Cardiac septum (tissue), 1 donor: ENCODE measurements around the gene GRXCR2. TPM values are rescaled to one million over a fixed set of nuclear protein-coding genes. Genes with fewer than 3 reads are reported as not detected.
"Not testable (repeated sequence)": the region's sequence is repeated elsewhere in the genome, so short reads cannot be mapped to it uniquely, and the experiment has no call there.

Experiments used
- DNase-seq: peaks from one replicate; pipeline ENCODE4 v3.0.0-alpha.2; 2020; ENCODE audit warnings: low spot score
- intact Hi-C: fragments of 100-400 bp; cut with DNase I; formaldehyde crosslinking; loops from one replicate; pipeline ENCODE4 v1.14.0; 2022
- total RNA-seq: library from RNA; stranded (reverse); fragmentation: NEBNext Ultra II Directional; extraction: Animal tissue kit (Norgen Biotek cat#: 25700); gene quantifications from one replicate; pipeline ENCODE4 v1.2.1, GENCODE V29; 2021
- donor health status: DM: no; HTN: no; CAD: no.

Gene GRXCR2
- total RNA-seq, 1 donor from 2014 or later = 0.78 TPM

DNA sequence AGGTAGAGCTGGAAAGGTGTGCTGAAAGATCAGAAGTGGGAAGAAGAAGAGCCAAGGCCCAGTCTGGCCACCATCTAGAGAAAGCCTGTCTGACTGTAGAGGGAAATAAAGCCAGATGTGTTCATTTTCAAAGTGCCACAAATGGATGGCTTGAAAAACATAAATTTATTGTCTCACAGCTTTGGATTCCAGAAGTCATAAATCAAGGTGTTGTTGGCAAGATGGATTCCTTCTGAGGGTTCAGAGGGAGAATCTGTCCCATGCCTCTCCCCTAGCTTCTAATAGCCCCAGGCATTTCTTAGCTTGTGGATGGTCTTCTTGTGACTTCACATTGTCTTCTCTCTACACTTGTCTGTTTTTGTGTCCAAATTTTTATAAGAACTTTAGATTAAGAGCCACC, 31.5 kb downstream of the GRXCR2 start:
- DNase-seq = no peak
- intact Hi-C loops = no loop called here

DNA sequence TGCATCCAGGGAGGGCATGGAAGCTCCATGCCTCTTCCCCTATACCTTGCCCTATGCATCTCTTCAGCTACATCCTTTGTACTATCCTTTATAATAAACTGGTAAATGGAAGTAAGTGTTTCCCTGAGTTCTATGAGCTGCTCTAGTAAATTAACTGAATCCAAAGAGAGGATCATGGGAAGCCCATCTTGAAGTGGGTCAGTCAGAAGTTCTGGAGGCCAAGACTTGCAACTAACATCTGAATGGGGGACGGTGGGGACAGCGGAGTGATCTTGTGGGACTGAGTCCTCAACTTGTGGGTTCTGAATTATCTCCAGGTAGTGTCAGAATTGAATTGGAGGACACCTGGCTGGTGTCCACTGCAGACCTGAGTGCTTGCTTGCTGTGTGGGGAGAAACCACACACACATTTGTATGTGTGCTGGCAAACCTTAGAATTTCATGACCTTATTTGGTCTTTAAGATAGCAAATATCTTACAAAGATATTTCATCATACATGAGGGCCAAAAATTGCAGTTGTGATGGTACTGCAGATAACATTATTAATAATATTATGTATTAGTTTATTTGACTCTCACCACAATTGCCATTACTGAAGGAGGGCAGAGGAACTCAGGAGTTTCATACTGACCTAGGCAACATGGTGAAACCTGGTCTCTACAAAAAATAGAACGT, 32.2 kb downstream of the GRXCR2 start:
- no peak for DNase-seq
- intact Hi-C loops = no loop called here

DNA sequence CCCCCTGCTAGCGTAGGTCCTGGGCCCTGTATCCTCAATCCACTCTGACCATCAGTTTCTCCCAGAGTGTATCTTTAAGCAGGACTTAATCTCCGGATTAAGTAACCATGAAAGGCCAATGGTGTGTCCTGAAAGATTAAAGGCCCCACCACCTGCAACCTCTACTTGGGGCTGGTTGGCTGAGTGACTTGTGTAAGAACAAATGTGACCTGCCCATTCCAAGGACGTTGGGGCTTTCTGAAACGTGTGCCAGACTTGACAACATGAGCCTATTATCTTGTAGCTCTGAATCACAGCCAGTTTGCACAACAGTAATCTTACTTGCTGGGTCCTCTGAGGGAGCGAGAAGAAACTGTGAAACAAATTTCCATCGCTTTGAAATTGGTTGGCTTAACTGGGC, 34.5 kb downstream of the GRXCR2 start:
- no peak for DNase-seq
- intact Hi-C loops = loop anchor here (10.0 kb wide), 3 partner anchors 297 to 1633 kb away; partner anchors contain the start of gene TCERG1

DNA sequence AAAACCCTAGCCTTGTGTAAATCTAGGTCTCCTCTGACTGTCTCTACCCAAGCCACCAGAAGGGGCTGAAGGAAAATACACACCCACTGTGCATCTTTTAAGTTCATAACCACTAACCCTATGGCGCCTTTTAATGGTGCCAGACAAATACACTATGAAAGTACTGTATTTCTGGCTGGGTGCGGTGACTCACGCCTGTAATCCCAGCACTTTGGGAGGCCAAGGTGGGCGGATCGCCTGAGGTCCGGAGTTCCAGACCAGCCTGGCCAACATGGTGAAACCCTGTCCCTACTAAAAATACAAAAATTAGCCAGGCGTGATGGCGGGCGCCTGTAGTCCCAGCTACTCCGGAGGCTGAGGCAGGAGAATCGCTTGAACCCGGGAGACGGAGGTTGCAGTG, 36.6 kb downstream of the GRXCR2 start:
- intact Hi-C loops = loop anchor here (10.0 kb wide), 3 partner anchors 299 to 1631 kb away; partner anchors contain the start of gene TCERG1
- DNase-seq = not testable (repeated sequence)

- no peak for DNase-seq
- intact Hi-C loops = loop anchor here (10.0 kb wide), 3 partner anchors 299 to 1631 kb away; partner anchors contain the start of gene TCERG1
Observed at GRCh38 chr5:145835848-145836239, 37.0 kb downstream of the GRXCR2 start.

- intact Hi-C loops = loop anchor here (5.0 to 10.0 kb wide), 4 partner anchors 212 to 1630 kb away; partner anchors contain the start of gene TCERG1
Observed at GRCh38 chr5:145834917-145835847, 37.6 kb downstream of the GRXCR2 start, which contains the start of gene PRELID2. TSS of gene PRELID2 (minus strand) at chr5:145835342. CDS start at chr5:145835251, 91 bp downstream.

DNA sequence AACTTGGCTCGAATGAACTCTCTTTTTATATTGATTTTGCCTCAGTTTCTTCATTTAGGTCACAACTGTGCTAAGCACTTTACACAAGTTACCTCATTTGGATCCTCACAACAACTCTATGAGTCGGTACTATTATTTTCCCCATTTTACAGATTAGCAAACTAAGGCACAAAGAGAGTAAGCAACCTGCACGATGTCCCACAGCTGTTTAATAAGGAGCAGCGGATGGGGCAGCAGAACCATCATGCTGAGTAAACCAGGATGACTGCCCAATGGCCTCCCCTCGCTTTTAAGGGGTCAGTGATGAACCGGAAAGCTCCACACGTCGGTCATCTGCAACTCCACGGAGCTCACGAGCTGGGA, 38.3 kb downstream of the GRXCR2 start:
- intact Hi-C loops = loop anchor here (5.0 to 10.0 kb wide), 4 partner anchors 213 to 1630 kb away; partner anchors contain the start of gene TCERG1
- no peak for DNase-seq

More at GRCh38 chr5:145834917-145835847, 37.6 kb downstream of the GRXCR2 start, which contains the start of gene PRELID2:
- DNase-seq = peak; percentile 92

GRCh38 chr5:145833631-145834200, 39.1 kb downstream of the GRXCR2 start:
- no peak for DNase-seq
- intact Hi-C loops = loop anchor here (5.0 to 10.0 kb wide), 4 partner anchors 214 to 1629 kb away; partner anchors contain the start of gene TCERG1

- no peak for DNase-seq
- intact Hi-C loops = loop anchor here (5.0 to 10.0 kb wide), 4 partner anchors 217 to 1626 kb away; partner anchors contain the start of gene TCERG1
Observed at GRCh38 chr5:145830594-145830993, 42.2 kb downstream of the GRXCR2 start.

GRCh38 chr5:145829708-145830361, 43.0 kb downstream of the GRXCR2 start:
- intact Hi-C loops = loop anchor here (5.0 to 10.0 kb wide), 5 partner anchors 148 to 1625 kb away; partner anchors contain the start of gene TCERG1
- no peak for DNase-seq

DNA sequence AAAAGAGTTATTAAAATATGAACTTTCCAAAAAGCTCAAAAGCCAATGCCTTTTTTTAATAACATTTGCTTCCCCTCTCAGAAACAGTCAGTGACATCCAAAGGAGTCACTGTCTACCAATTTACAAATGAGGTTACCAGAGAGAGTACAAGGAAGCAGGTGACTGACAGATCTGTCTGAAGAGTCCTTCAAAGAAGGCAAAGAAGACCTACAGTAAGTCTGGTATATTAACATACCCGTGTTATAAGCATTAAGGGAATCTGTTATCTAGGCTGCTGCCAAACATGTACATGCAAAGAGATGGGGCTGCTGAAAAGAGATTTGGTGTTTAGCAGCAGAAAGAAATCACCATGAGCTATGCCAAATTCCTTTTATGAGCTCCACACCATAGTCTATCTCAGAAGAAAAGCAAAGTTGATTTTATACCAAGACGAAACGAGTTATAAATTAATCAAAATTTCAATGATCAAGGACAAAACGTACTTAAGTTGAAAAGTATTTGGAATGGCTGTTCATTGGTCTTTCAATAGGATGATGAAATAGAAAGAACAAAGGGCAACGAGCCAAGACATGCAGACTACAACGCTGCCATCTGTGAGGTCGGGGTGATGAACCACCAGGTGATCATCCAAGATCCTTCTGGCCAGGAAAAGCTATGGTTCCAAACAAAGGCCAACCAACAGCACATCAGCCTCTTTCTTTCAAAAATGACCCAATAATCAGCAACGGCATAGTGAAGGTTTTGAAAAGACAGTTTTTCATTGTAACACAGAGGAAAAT, 45.7 kb downstream of the GRXCR2 start:
- intact Hi-C loops = loop anchor here (5.0 kb wide), 1 partner anchor 145 kb away; no protein-coding TSS in a partner anchor
- DNase-seq = no peak

- intact Hi-C loops = loop anchor here (5.0 kb wide), 1 partner anchor 143 kb away; no protein-coding TSS in a partner anchor
- no peak for DNase-seq
Observed at GRCh38 chr5:145825751-145826180, 47.0 kb downstream of the GRXCR2 start.

DNA sequence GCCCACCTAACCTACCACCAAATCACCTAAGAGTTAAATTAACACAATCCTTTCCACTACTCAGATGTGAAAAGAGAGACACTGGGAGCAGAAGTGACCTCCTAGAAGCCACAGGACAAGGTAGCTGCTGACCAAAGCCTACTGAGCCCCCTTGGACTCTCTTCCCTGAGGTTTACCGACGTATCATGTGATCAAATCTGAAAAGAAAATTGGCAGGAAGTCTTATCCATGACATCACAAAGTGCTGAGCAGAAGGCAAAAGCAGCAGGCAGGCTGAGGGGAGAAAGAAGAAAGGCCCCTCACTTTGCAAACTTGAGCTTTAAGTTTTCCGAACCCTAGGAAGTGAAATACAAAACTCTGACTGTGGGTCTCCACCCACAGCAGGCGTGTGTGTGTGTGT, 48.8 kb downstream of the GRXCR2 start:
- intact Hi-C loops = no loop called here
- DNase-seq = no peak

- DNase-seq = no peak
- intact Hi-C loops = no loop called here
Observed at GRCh38 chr5:145818604-145819003, 54.2 kb downstream of the GRXCR2 start.

DNA sequence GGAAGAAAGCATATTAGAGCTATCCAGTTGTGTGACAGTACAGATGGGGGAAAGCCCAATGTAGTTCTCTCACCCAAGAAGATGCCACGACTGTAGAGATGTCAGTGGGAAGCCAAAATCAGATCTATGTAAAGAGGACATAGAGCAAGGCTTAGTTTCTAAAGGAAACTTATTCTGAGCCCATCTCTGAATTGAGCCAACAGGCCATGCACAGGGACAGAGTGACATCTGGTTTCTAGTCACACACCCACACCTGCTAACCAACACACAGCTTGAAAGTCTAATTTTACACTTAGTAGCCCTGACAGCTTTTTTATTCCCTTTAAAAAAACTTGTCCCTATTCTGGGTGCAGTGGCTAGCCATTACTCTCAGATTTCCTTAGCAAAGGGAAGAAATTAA, 59.9 kb downstream of the GRXCR2 start:
- DNase-seq = no peak
- intact Hi-C loops = loop anchor here (5.0 kb wide), 1 partner anchor 131 kb away; no protein-coding TSS in a partner anchor

GRCh38 chr5:145811834-145812625, 60.8 kb downstream of the GRXCR2 start:
- intact Hi-C loops = loop anchor here (5.0 kb wide), 1 partner anchor 130 kb away; no protein-coding TSS in a partner anchor
- no peak for DNase-seq
